ENCODE measurements around the gene SPINT1. TPM values are rescaled to one million over a fixed set of nuclear protein-coding genes. Genes with fewer than 3 reads are reported as not detected.

SPINT1 gene
- total and polyA plus RNA-seq, 2 of the 13 experiments (the other 11 are each of a cell fraction or from before 2014, with no cell fraction given): 0.49 to 2.5 TPM

DNA sequence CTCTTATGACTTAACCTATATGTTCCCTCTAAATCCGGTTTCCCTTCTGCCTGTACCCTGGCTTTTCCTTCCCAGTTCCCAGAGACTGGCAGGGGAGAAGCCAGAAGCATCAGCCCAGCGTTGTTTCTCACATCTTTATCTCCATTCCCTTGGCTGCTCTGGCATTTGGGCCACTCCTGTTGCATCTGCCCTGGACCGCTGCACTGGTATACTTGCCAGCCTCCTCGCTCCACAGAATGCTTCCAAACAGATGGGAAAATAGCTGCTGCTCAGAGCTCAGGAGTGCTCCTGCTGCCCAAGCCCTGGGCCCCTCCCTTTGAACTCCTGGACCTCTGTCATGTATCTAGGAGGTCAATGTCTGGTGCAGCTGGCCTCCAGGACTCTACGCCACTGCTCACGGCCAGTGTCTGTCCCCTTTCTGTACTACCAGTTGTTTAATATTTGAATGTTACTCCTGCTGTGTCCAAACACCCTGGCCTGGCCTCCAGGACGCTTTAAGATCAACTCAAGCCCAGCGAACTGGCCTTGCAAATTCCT, 6.8 kb downstream of the SPINT1 start (continued):
- TF ChIP-seq EHMT2 (IDR thresholded peaks at IDR 0.05; ENCODE audit: borderline replicate concordance, low read depth, low read length): peak; percentile 85
- 0 out of 2 replicates have a peak, but pooled peaks have one; percentile 27 for TF ChIP-seq HIVEP1 (CRISPR knock-in tag; IDR thresholded peaks at IDR 0.05)
- TF ChIP-seq, protein P1, sequence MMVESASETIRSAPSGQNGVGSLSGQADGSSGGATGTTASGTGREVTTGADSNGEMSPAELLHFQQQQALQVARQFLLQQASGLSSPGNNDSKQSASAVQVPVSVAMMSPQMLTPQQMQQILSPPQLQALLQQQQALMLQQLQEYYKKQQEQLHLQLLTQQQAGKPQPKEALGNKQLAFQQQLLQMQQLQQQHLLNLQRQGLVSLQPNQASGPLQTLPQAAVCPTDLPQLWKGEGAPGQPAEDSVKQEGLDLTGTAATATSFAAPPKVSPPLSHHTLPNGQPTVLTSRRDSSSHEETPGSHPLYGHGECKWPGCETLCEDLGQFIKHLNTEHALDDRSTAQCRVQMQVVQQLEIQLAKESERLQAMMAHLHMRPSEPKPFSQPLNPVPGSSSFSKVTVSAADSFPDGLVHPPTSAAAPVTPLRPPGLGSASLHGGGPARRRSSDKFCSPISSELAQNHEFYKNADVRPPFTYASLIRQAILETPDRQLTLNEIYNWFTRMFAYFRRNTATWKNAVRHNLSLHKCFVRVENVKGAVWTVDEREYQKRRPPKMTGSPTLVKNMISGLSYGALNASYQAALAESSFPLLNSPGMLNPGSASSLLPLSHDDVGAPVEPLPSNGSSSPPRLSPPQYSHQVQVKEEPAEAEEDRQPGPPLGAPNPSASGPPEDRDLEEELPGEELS (CRISPR knock-in tag; IDR thresholded peaks at IDR 0.05): 0 out of 2 replicates have a peak, but pooled peaks have one; percentile 13
- TF ChIP-seq HNF4A (CRISPR knock-in tag; IDR thresholded peaks at IDR 0.05): peak; percentile 77
- no peak for TF ChIP-seq MAZ (IDR thresholded peaks at IDR 0.05; ENCODE audit: borderline replicate concordance, low read depth, low read length)
- TF ChIP-seq MAZ (CRISPR knock-in tag; IDR thresholded peaks at IDR 0.05; ENCODE audit: low read depth): 0 out of 2 replicates have a peak, but pooled peaks have one; percentile 26
- TF ChIP-seq CENPX (CRISPR knock-in tag; IDR thresholded peaks at IDR 0.05): no peak
- TF ChIP-seq SOX6 (IDR thresholded peaks at IDR 0.05): no peak
- peak; percentile 44 for TF ChIP-seq SOX6 (CRISPR knock-in tag; IDR thresholded peaks at IDR 0.05)
- no peak; the same call in 1 of the 2 replicates for TF ChIP-seq NR2F6 (IDR thresholded peaks at IDR 0.05)
- TF ChIP-seq NR2F6 (CRISPR knock-in tag; IDR thresholded peaks at IDR 0.05): peak; percentile 52
- TF ChIP-seq KAT8 (CRISPR knock-in tag; IDR thresholded peaks at IDR 0.05): 0 out of 2 replicates have a peak, but pooled peaks have one; percentile 17
- no peak for TF ChIP-seq ZNF713 (CRISPR knock-in tag; IDR thresholded peaks at IDR 0.05)
- TF ChIP-seq GTF3A (CRISPR knock-in tag; conservative IDR thresholded peaks at IDR 0.05): no peak
- peak; percentile 53; the same call in 1 of the 2 replicates for TF ChIP-seq HNF4G (IDR thresholded peaks at IDR 0.05; ENCODE audit: borderline replicate concordance, low read depth, low read length)
- no peak for TF ChIP-seq HNF4G (CRISPR knock-in tag; IDR thresholded peaks at IDR 0.05; ENCODE audit: borderline replicate concordance, low read depth)
- peak; percentile 32; the same call in 1 of the 2 replicates for TF ChIP-seq RAD21 (CRISPR knock-in tag; IDR thresholded peaks at IDR 0.05)
- TF ChIP-seq SAP130 (CRISPR knock-in tag; IDR thresholded peaks at IDR 0.05; ENCODE audit: low read depth): peak; percentile 39
- no peak for TF ChIP-seq ZKSCAN1 (IDR thresholded peaks at IDR 0.05; ENCODE audit: low read length)
- TF ChIP-seq ZSCAN20 (CRISPR knock-in tag; IDR thresholded peaks at IDR 0.05; ENCODE audit: borderline replicate concordance): no peak
- peak; percentile 96 for TF ChIP-seq ZNF263 (CRISPR knock-in tag; IDR thresholded peaks at IDR 0.05)
- TF ChIP-seq TBX2 (CRISPR knock-in tag; IDR thresholded peaks at IDR 0.05; ENCODE audit: borderline replicate concordance): peak; percentile 18; the same call in 1 of the 2 replicates
- peak; percentile 49 for TF ChIP-seq TEAD3 (CRISPR knock-in tag; optimal IDR thresholded peaks at IDR 0.05; ENCODE audit: borderline replicate concordance)
- TF ChIP-seq, protein P2, sequence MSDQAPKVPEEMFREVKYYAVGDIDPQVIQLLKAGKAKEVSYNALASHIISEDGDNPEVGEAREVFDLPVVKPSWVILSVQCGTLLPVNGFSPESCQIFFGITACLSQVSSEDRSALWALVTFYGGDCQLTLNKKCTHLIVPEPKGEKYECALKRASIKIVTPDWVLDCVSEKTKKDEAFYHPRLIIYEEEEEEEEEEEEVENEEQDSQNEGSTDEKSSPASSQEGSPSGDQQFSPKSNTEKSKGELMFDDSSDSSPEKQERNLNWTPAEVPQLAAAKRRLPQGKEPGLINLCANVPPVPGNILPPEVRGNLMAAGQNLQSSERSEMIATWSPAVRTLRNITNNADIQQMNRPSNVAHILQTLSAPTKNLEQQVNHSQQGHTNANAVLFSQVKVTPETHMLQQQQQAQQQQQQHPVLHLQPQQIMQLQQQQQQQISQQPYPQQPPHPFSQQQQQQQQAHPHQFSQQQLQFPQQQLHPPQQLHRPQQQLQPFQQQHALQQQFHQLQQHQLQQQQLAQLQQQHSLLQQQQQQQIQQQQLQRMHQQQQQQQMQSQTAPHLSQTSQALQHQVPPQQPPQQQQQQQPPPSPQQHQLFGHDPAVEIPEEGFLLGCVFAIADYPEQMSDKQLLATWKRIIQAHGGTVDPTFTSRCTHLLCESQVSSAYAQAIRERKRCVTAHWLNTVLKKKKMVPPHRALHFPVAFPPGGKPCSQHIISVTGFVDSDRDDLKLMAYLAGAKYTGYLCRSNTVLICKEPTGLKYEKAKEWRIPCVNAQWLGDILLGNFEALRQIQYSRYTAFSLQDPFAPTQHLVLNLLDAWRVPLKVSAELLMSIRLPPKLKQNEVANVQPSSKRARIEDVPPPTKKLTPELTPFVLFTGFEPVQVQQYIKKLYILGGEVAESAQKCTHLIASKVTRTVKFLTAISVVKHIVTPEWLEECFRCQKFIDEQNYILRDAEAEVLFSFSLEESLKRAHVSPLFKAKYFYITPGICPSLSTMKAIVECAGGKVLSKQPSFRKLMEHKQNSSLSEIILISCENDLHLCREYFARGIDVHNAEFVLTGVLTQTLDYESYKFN (CRISPR knock-in tag; conservative IDR thresholded peaks at IDR 0.05): peak; percentile 50
